A549 treated with Hydrocortisone at 1 μM for 4 hours (cell line): ENCODE results near the gene CCDC160. TPM values are rescaled to one million over a fixed set of nuclear protein-coding genes. Genes with fewer than 3 reads are reported as not detected.

ENCODE experiments used
- total RNA-seq: library from RNA; stranded (reverse); fragments of 200-300 nt; extraction: Qiagen RNA extraction; gene quantifications from 5 replicates; pipeline ENCODE4 v1.2.3, GENCODE V29; 2022

The CCDC160 gene
- 0.06 TPM in 1 of 5 replicates, not detected in the others for total RNA-seq

GRCh38 chrX:134236626-134237614 is at the start of gene CCDC160:
Gene CCDC160 (plus strand): TSS chrX:134237182. CDS start chrX:134244801, 7,619 bp downstream.

Other genes starting within 250 kb of the CCDC160 start
- 9.2 to 17.0 TPM (median 13.2 TPM) in 5 replicates for gene PHF6, start 136.1 kb downstream of the CCDC160 start, total RNA-seq
- gene HPRT1, start 223.0 kb downstream of the CCDC160 start, total RNA-seq, result 97.2 to 139 TPM (median 106 TPM) in 5 replicates